GM12875 (cell line): Measurements from ENCODE around the gene BASP1.

Source experiments
- H3K4me3 ChIP-seq: one replicate; pipeline ENCODE4 v1.5.1; 2011; ENCODE audit warnings: low read depth, low read length, control low read depth
- CTCF ChIP-seq: IDR thresholded peaks from 2 replicates; pipeline ENCODE4 v1.5.1; 2011; ENCODE audit warnings: low read depth, mild to moderate bottlenecking, control low read depth, inconsistent platforms, low read length, moderate library complexity, borderline replicate concordance; ENCODE audit not compliant: insufficient read depth

Gene BASP1

GRCh38 chr5:17180330-17180843, 37.0 kb upstream of the BASP1 start:
- H3K4me3 ChIP-seq: no peak overlapping the region
- TF ChIP-seq CTCF: no peak

GRCh38 chr5:17180864-17181723, 36.3 kb upstream of the BASP1 start:
- TF ChIP-seq CTCF: no peak
- no peak overlapping the region for H3K4me3 ChIP-seq

- no peak for TF ChIP-seq CTCF
- H3K4me3 ChIP-seq: no peak overlapping the region
Observed at GRCh38 chr5:17182494-17182893, 34.9 kb upstream of the BASP1 start.

- TF ChIP-seq CTCF: no peak
- no peak overlapping the region for H3K4me3 ChIP-seq
Observed at GRCh38 chr5:17182981-17183380, 34.5 kb upstream of the BASP1 start.

GRCh38 chr5:17183831-17184230, 33.6 kb upstream of the BASP1 start:
- TF ChIP-seq CTCF: no peak
- no peak overlapping the region for H3K4me3 ChIP-seq

- no peak overlapping the region for H3K4me3 ChIP-seq
- TF ChIP-seq CTCF: no peak
Observed at GRCh38 chr5:17184588-17184987, 32.8 kb upstream of the BASP1 start.

- TF ChIP-seq CTCF: no peak
- no peak overlapping the region for H3K4me3 ChIP-seq
Observed at GRCh38 chr5:17185349-17185748, 32.1 kb upstream of the BASP1 start.
